Endothelial cell of umbilical vein (primary cell): ENCODE results near the gene ABHD4. TPM values are rescaled to one million over a fixed set of nuclear protein-coding genes. Genes with fewer than 3 reads are reported as not detected.

Experiments used
- BruUV-seq: library from RNA; stranded (reverse); fragments of 400-500 nt; replicated peaks from 2 replicates; lab custom pipeline; 2021; lab: Mats Ljungman, UMichigan
- CTCF ChIA-PET: fragments of 300-600, 350-600 bp; sonication (Branson Sonifier 250); formaldehyde crosslinking; loops from one replicate; lab custom pipeline; 2021; ENCODE audit warnings: antibody characterized with exemption, inconsistent platforms; lab: Charles Lee
- POLR2A ChIA-PET: fragments of 300-600, 350-600 bp; sonication (Branson Sonifier 250); formaldehyde crosslinking; loops from one replicate; lab custom pipeline; 2021; ENCODE audit warnings: antibody characterized with exemption, inconsistent platforms; lab: Charles Lee
- DNase-seq: peaks from one replicate; pipeline ENCODE4 v3.0.0-alpha.2; 2011; ENCODE audit warnings: low read depth, low spot score
- FAIRE-seq: peaks from 2 replicates; lab custom pipeline; 2011; peaks lifted over from hg19 to GRCh38; lab: Jason Lieb, UNC
- H2AFZ ChIP-seq: 2 replicates; pipeline ENCODE4 v1.6.0; 2012; ENCODE audit warnings: low read depth, low read length, control low read depth, inconsistent platforms
- H3K27ac ChIP-seq: 2 replicates; pipeline ENCODE4 v1.5.1; 2011; ENCODE audit warnings: low read depth, mild to moderate bottlenecking, control low read depth, low read length, moderate library complexity; ENCODE audit not compliant: insufficient read depth
- H3K27me3 ChIP-seq, 2 experiments: 2 replicates each; pipeline versions ENCODE4 v1.6.0 to v1.6.1; 2011; ENCODE audit warnings: low read length in 2 of 2, mixed read lengths in 1 of 2; ENCODE audit not compliant: control insufficient read depth in 2 of 2, insufficient read depth in 2 of 2
- H3K36me3 ChIP-seq, 2 experiments: 2 replicates in 1 of 2; 3 replicates in 1 of 2; pipeline ENCODE4 v1.5.1; 2011; ENCODE audit warnings: low read length in 2 of 2, mild to moderate bottlenecking in 1 of 2, moderate library complexity in 1 of 2; ENCODE audit not compliant: control insufficient read depth in 2 of 2, insufficient read depth in 2 of 2; ENCODE audit errors: extremely low read depth in 1 of 2
- H3K4me1 ChIP-seq: 3 replicates; pipeline ENCODE4 v1.5.1; 2011; ENCODE audit warnings: mild to moderate bottlenecking, low read length; ENCODE audit not compliant: control insufficient read depth, insufficient read depth; ENCODE audit errors: extremely low read depth
- H3K4me2 ChIP-seq: 2 replicates; pipeline ENCODE4 v1.6.1; 2011; ENCODE audit warnings: low read length, control low read depth, mixed read lengths; ENCODE audit not compliant: insufficient read depth
- H3K4me3 ChIP-seq, 3 experiments: fragments of 200-600 bp in 1 of 3; sonication (generic), shearing (Covaris generic) in 1 of 3; replicated peaks in 1 of 3; 2 replicates each; pipeline ENCODE4 v1.5.1; 2011 to 2016; ENCODE audit warnings: control low read depth in 3 of 3, low read length in 3 of 3, mild to moderate bottlenecking in 2 of 3, inconsistent platforms in 1 of 3, low read depth in 1 of 3, moderate library complexity in 1 of 3; ENCODE audit not compliant: insufficient read depth in 1 of 3
- H3K79me2 ChIP-seq: 2 replicates; pipeline ENCODE4 v1.6.0; 2012; ENCODE audit warnings: low read length, inconsistent platforms; ENCODE audit not compliant: control insufficient read depth, insufficient read depth
- H3K9ac ChIP-seq: replicated peaks from 2 replicates; pipeline ENCODE3; 2011; ENCODE audit warnings: low read length, control low read depth; ENCODE audit not compliant: insufficient read depth; ENCODE audit errors: extremely low read depth
- H3K9me1 ChIP-seq: replicated peaks from 3 replicates; pipeline ENCODE4 v1.6.0; 2011; ENCODE audit warnings: mild to moderate bottlenecking, low read length; ENCODE audit not compliant: control insufficient read depth, insufficient read depth; ENCODE audit errors: extremely low read depth
- H3K9me3 ChIP-seq: replicated peaks from 2 replicates; pipeline ENCODE4 v1.5.1; 2012; ENCODE audit warnings: low read length, inconsistent platforms; ENCODE audit not compliant: control insufficient read depth, insufficient read depth
- H4K20me1 ChIP-seq: replicated peaks from 2 replicates; pipeline ENCODE3; 2011; ENCODE audit warnings: mild to moderate bottlenecking, low read length; ENCODE audit not compliant: control insufficient read depth, insufficient read depth; ENCODE audit errors: extremely low read depth
- CTCF ChIP-seq, 2 donors: IDR thresholded peaks; 1 replicate in 1 of 2; 2 replicates in 1 of 2; pipeline ENCODE4 v1.5.1; 2011; ENCODE audit warnings: low read length in 2 of 2, mild to moderate bottlenecking in 2 of 2, moderate library complexity in 2 of 2, control low read depth in 1 of 2, inconsistent platforms in 1 of 2, low read depth in 1 of 2; ENCODE audit not compliant: insufficient read depth in 1 of 2; ENCODE audit errors: extremely low read depth in 1 of 2
- EZH2 ChIP-seq: IDR thresholded peaks from 2 replicates; pipeline ENCODE4 v1.6.1; 2012; ENCODE audit warnings: borderline replicate concordance, low read depth, mild to moderate bottlenecking, moderate library complexity, low read length, inconsistent platforms; ENCODE audit not compliant: severe bottlenecking
- GATA2 ChIP-seq: IDR thresholded peaks from 2 replicates; pipeline ENCODE4 v1.7.0; 2011; ENCODE audit warnings: low read depth, mild to moderate bottlenecking, moderate library complexity, mixed read lengths, low read length; ENCODE audit not compliant: insufficient read length, insufficient read depth
- JUN ChIP-seq: IDR thresholded peaks from 2 replicates; pipeline ENCODE4 v1.6.1; 2011; ENCODE audit warnings: borderline replicate concordance, low read depth; ENCODE audit not compliant: insufficient read length, insufficient read depth
- MAX ChIP-seq: IDR thresholded peaks from 2 replicates; pipeline ENCODE4 v1.6.1; 2011; ENCODE audit not compliant: insufficient read depth, insufficient read length
- MYC ChIP-seq: IDR thresholded peaks from one replicate; pipeline ENCODE4 v1.6.1; 2011; ENCODE audit warnings: mild to moderate bottlenecking, low read depth, low read length
- POLR2A ChIP-seq: IDR thresholded peaks from 2 replicates; pipeline ENCODE4 v1.6.1; 2012; ENCODE audit warnings: low read depth, mild to moderate bottlenecking, control low read depth, low read length
- dilution Hi-C: fragments of 300-500 bp; cut with MboI; formaldehyde crosslinking; loops from one replicate; pipeline ENCODE4 v1.15.0; 2019; ENCODE audit warnings: low sequenced_read_pairs; ENCODE audit not compliant: extremely low pct_ligation_motif_present
- intact Hi-C: fragments of 100-400 bp; cut with micrococcal nuclease; formaldehyde crosslinking; loops from one replicate; pipeline ENCODE4 v1.10.0; 2022
- polyA plus RNA-seq, 4 experiments: library from polyadenylated mRNA; depleted of rRNA in 3 of 4; stranded (reverse) in 3 of 4; unstranded in 1 of 4; fragments of >200 nt; gene quantifications; 2 replicates each; pipeline versions ENCODE4 v1.2.1 to v1.2.3, GENCODE V29; 2011 to 2012; ENCODE audit warnings: missing spikeins in 1 of 4
- total RNA-seq: library from RNA; stranded (reverse); gene quantifications from 2 replicates; pipeline ENCODE4 v1.2.3, GENCODE V29; 2021

Gene ABHD4
- total and polyA plus RNA-seq, 2 donors (not counting 3 experiments of a cell fraction or from before 2014, with no cell fraction given): 34.8 to 45.5 TPM

GRCh38 chr14:22600027-22600426 lies 1.9 kb downstream of the ABHD4 start:
- Histone ChIP-seq H3K27ac (no peak overlapping the region), H3K4me1 (peaks cover 14% of the 10 kb centered on the region), H4K20me1 (no peaks in the 10 kb centered on the region), H2AFZ (no peak overlapping the region), H3K9me1 (no peaks in the 10 kb centered on the region), H3K9me3 (no peaks in the 10 kb centered on the region), H3K27me3 (peaks cover 0 to 2% of the 10 kb centered on the region in 2 experiments), H3K4me2 (no peak overlapping the region), H3K4me3 (no peak overlapping the region), H3K79me2 (peaks cover 1% of the 10 kb centered on the region), H3K9ac (no peak overlapping the region), H3K36me3 (peaks cover 3 to 15% of the 10 kb centered on the region in 2 experiments)
- CTCF ChIA-PET: interaction anchor here (1.1 to 4.2 kb wide), 5 partner anchors 12 to 330 kb away, joined by 3 to 45 read pairs (median 16); partner anchors contain the start of gene DAD1
- no peak for FAIRE-seq
- DNase-seq: no peak
- BruUV-seq: no TSS peak
- TF ChIP-seq GATA2 (no peak), POLR2A (no peak), EZH2 (no peak), JUN (no peak), MAX (no peak), CTCF (IDR thresholded peaks at IDR 0.05; ENCODE audit: extremely low read depth in 1 of 2, insufficient read depth in 1 of 2, low read depth in 1 of 2, low read length in 2 of 2) (no peak), MYC (no peak)
- dilution Hi-C loops: no loop called here
- intact Hi-C loops: no loop called here
- POLR2A ChIA-PET: no interaction called here
